GM12878 (cell line): ENCODE results near the gene CYP26C1. TPM values are rescaled to one million over a fixed set of nuclear protein-coding genes. Genes with fewer than 3 reads are reported as not detected.

Experiments used
- ASH2L ChIP-seq: fragments of 300-600, 200-600 bp; sonication (generic); IDR thresholded peaks from 2 replicates; pipeline ENCODE4 v1.6.1; 2017; ENCODE audit warnings: low read depth, mild to moderate bottlenecking, borderline replicate concordance
- ATF7 ChIP-seq: fragments of 450-650 bp; IDR thresholded peaks from 2 replicates; pipeline ENCODE4 v1.6.1; 2016; ENCODE audit warnings: low read depth, mild to moderate bottlenecking
- BHLHE40 ChIP-seq, 2 experiments: fragments of 450-650 bp in 1 of 2; IDR thresholded peaks; 2 replicates each; pipeline ENCODE4 v1.6.1; 2011 to 2017; ENCODE audit warnings: low read depth in 2 of 2, borderline replicate concordance in 1 of 2, improper control_type of control experiment in 1 of 2, low read length in 1 of 2, mild to moderate bottlenecking in 1 of 2
- BMI1 ChIP-seq: fragments of 450-650 bp; IDR thresholded peaks from 2 replicates; pipeline ENCODE4 v1.6.1; 2016; ENCODE audit warnings: mild to moderate bottlenecking, moderate library complexity, borderline replicate concordance
- BRCA1 ChIP-seq: IDR thresholded peaks from 2 replicates; pipeline ENCODE4 v1.6.1; 2011; ENCODE audit warnings: low read depth, low read length, improper control_type of control experiment
- CTCF ChIP-seq, 3 experiments: IDR thresholded peaks in 2 of 3; conservative IDR thresholded peaks in 1 of 3; 2 replicates each; pipeline ENCODE4 v1.5.1; 2011; ENCODE audit warnings: low read depth in 3 of 3, low read length in 3 of 3, mild to moderate bottlenecking in 3 of 3, control low read depth in 2 of 3, moderate library complexity in 2 of 3, inconsistent platforms in 1 of 3, mixed read lengths in 1 of 3; ENCODE audit not compliant: control insufficient read depth in 2 of 3, insufficient read depth in 1 of 3; ENCODE audit errors: extremely low read depth in 1 of 3
- CUX1 ChIP-seq: IDR thresholded peaks from 2 replicates; pipeline ENCODE4 v1.6.1; 2012; ENCODE audit warnings: improper control_type of control experiment, low read depth, low read length; ENCODE audit not compliant: insufficient replicate concordance
- EP300 ChIP-seq, 2 experiments: fragments of 150-350 bp in 1 of 2; IDR thresholded peaks; 2 replicates each; pipeline ENCODE4 v1.6.1; 2011 to 2012; ENCODE audit warnings: low read depth in 2 of 2, low read length in 2 of 2, borderline replicate concordance in 1 of 2, improper control_type of control experiment in 1 of 2, inconsistent platforms in 1 of 2; ENCODE audit not compliant: control insufficient read depth in 1 of 2
- MAX ChIP-seq: IDR thresholded peaks from 2 replicates; pipeline ENCODE4 v1.6.1; 2012; ENCODE audit warnings: low read depth, low read length, improper control_type of control experiment
- NFIC ChIP-seq: IDR thresholded peaks from 2 replicates; pipeline ENCODE4 v1.6.1; 2012; ENCODE audit warnings: low read depth, mild to moderate bottlenecking, inconsistent platforms, low read length, moderate library complexity
- PAX8 ChIP-seq: fragments of 450-650 bp; IDR thresholded peaks from 2 replicates; pipeline ENCODE4 v1.6.1; 2017; ENCODE audit warnings: mild to moderate bottlenecking, moderate library complexity
- PML ChIP-seq: IDR thresholded peaks from 2 replicates; pipeline ENCODE4 v1.6.1; 2012; ENCODE audit warnings: low read length, inconsistent platforms
- POLR2A ChIP-seq: IDR thresholded peaks from 2 replicates; pipeline ENCODE4 v1.6.1; 2011; ENCODE audit warnings: low read depth, mild to moderate bottlenecking, low read length
- POLR2AphosphoS2 ChIP-seq: IDR thresholded peaks from 2 replicates; pipeline ENCODE4 v1.6.1; 2011; ENCODE audit warnings: low read depth, mild to moderate bottlenecking, low read length, improper control_type of control experiment, moderate library complexity
- RB1 ChIP-seq: fragments of 450-650 bp; formaldehyde crosslinking; IDR thresholded peaks from 2 replicates; pipeline ENCODE4 v1.6.1; 2017; ENCODE audit warnings: mild to moderate bottlenecking, borderline replicate concordance
- SMAD1 ChIP-seq: fragments of 450-650 bp; IDR thresholded peaks from 2 replicates; pipeline ENCODE4 v1.6.1; 2018; ENCODE audit warnings: mild to moderate bottlenecking, low read depth; ENCODE audit not compliant: partially characterized antibody
- STAT3 ChIP-seq: IDR thresholded peaks from 2 replicates; pipeline ENCODE4 v1.6.1; 2011; ENCODE audit warnings: low read depth, low read length, improper control_type of control experiment
- SUPT20H ChIP-seq: IDR thresholded peaks from 2 replicates; pipeline ENCODE4 v1.6.1; 2011; ENCODE audit warnings: low read depth, mild to moderate bottlenecking, low read length, moderate library complexity, borderline replicate concordance; ENCODE audit not compliant: control insufficient read depth
- TCF7 ChIP-seq: IDR thresholded peaks from 2 replicates; pipeline ENCODE4 v1.6.1; 2014; ENCODE audit warnings: antibody characterized with exemption, borderline replicate concordance
- polyA plus RNA-seq, 11 experiments: library from polyadenylated mRNA; depleted of rRNA in 4 of 11; unstranded in 6 of 11; stranded (reverse) in 5 of 11; fragments of >200 nt; fragmentation: Nextera tagmentation in 4 of 11; fragmentation: Illumina TruSeq in 1 of 11; extraction: Ambion mirVana in 4 of 11; extraction: Trizol in 1 of 11; gene quantifications; 1 replicate in 1 of 11; 2 replicates in 10 of 11; pipeline versions ENCODE4 v1.2.1 to v1.2.3, GENCODE V29; 2011 to 2016; ENCODE audit warnings: inconsistent platforms in 2 of 11, missing spikeins in 2 of 11, low read depth in 1 of 11
- total RNA-seq, 4 experiments: library from RNA; depleted of rRNA in 3 of 4; stranded (reverse); fragments of >200 nt in 3 of 4; fragmentation: Illumina TruSeq in 1 of 4; extraction: Trizol in 1 of 4; gene quantifications; 2 replicates each; pipeline versions ENCODE4 v1.2.1 to v1.2.3, GENCODE V29; 2013 to 2021
- TF ChIP-seq, protein P1 (sequence below): fragments of 450-650 bp; IDR thresholded peaks from 2 replicates; pipeline ENCODE4 v1.6.1; 2014; ENCODE audit warnings: mild to moderate bottlenecking

CYP26C1 gene
- total and polyA plus RNA-seq, 10 of the 15 experiments (the other 5 are each of a cell fraction or from before 2014, with no cell fraction given), result under 0.01 to 0.08 TPM; not detected in 8

DNA sequence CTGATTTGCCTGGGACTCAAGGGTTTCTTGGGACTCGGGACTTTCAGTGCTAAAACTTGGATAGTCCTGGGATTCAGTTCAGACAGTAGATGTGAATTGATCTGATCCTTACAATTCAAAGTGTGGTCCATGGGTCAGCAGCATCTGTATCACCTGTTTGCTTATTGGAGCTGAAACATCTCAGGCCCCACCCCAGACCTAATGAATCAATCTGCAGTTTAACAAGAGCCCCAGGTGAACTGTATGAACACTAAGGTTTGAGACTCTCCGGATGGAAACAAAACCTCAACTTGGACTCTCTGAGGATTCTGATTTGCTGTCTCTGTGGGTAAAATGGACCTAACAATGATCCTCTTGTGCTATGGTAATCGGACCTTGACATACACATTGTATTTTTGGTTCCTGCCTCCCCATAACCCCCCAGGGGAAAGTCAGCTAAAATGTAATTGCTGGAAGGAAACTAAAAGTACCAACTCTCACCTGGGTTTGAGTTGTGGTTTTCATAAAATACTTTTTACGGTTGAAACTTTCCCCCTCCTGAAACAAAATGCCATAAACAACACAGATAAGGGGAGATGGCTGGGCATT is 24.8 kb downstream of the CYP26C1 start (continued):
- TF ChIP-seq RB1 (no peak), BRCA1 (no peak), PAX8 (no peak), TCF7 (no peak), NFIC (no peak), MAX (no peak), POLR2A (no peak), CUX1 (no peak), BHLHE40 (IDR thresholded peaks at IDR 0.05; ENCODE audit: borderline replicate concordance in 1 of 2, low read depth in 2 of 2, low read length in 1 of 2) (no peak; a peak in 1 of 4 replicates), CTCF (IDR thresholded peaks at IDR 0.05 in 2 of 3, conservative IDR thresholded peaks at IDR 0.05 in 1 of 3; ENCODE audit: control insufficient read depth in 2 of 3, extremely low read depth in 1 of 3, insufficient read depth in 1 of 3, low read depth in 3 of 3, low read length in 3 of 3) (no peak), STAT3 (no peak), PML (no peak), ASH2L (no peak), ATF7 (no peak), SUPT20H (no peak), EP300 (IDR thresholded peaks at IDR 0.05; ENCODE audit: borderline replicate concordance in 1 of 2, control insufficient read depth in 1 of 2, low read depth in 2 of 2, low read length in 2 of 2) (peak in 1 of 2 experiments; percentile 39; a peak in 1 of 4 replicates), SMAD1 (no peak), POLR2AphosphoS2 (no peak), BMI1 (no peak)
- TF ChIP-seq, protein P1, sequence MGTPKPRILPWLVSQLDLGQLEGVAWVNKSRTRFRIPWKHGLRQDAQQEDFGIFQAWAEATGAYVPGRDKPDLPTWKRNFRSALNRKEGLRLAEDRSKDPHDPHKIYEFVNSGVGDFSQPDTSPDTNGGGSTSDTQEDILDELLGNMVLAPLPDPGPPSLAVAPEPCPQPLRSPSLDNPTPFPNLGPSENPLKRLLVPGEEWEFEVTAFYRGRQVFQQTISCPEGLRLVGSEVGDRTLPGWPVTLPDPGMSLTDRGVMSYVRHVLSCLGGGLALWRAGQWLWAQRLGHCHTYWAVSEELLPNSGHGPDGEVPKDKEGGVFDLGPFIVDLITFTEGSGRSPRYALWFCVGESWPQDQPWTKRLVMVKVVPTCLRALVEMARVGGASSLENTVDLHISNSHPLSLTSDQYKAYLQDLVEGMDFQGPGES, result no peak
